ENCODE results near the gene MAG.

Gene MAG

GRCh38 chr19:35348911-35349611 lies 57.1 kb downstream of the MAG start:
- Histone ChIP-seq H3K4me3 (ENCODE audit: low read length) (no peak overlapping the region), H3K9ac (ENCODE audit: low read length) (no peak overlapping the region), H3K9me3 (ENCODE audit: control insufficient read depth, low read length) (no peaks in the 10 kb centered on the region), H3K27me3 (ENCODE audit: control insufficient read depth, insufficient read depth, low read length) (peaks cover 8% of the 10 kb centered on the region), H3K4me1 (ENCODE audit: control insufficient read depth, insufficient read depth, low read length) (no peaks in the 10 kb centered on the region), H3K36me3 (ENCODE audit: control insufficient read depth, insufficient read depth, low read length) (no peaks in the 10 kb centered on the region)

GRCh38 chr19:35349614-35350521 lies 57.9 kb downstream of the MAG start:
- H3K36me3 ChIP-seq (ENCODE audit: control insufficient read depth, insufficient read depth, low read length): no peaks in the 10 kb centered on the region
- no peak overlapping the region for H3K4me3 ChIP-seq (ENCODE audit: low read length)
- H3K4me1 ChIP-seq (ENCODE audit: control insufficient read depth, insufficient read depth, low read length): no peaks in the 10 kb centered on the region
- H3K9me3 ChIP-seq (ENCODE audit: control insufficient read depth, low read length): no peaks in the 10 kb centered on the region
- peaks cover 3% of the 10 kb centered on the region for H3K27me3 ChIP-seq (ENCODE audit: control insufficient read depth, insufficient read depth, low read length)
- no peak overlapping the region for H3K9ac ChIP-seq (ENCODE audit: low read length)

GRCh38 chr19:35350591-35350990 lies 58.6 kb downstream of the MAG start:
- Histone ChIP-seq H3K9ac (ENCODE audit: low read length) (no peak overlapping the region), H3K9me3 (ENCODE audit: control insufficient read depth, low read length) (no peaks in the 10 kb centered on the region), H3K27me3 (ENCODE audit: control insufficient read depth, insufficient read depth, low read length) (peaks cover 3% of the 10 kb centered on the region), H3K4me3 (ENCODE audit: low read length) (no peak overlapping the region), H3K36me3 (ENCODE audit: control insufficient read depth, insufficient read depth, low read length) (no peaks in the 10 kb centered on the region), H3K4me1 (ENCODE audit: control insufficient read depth, insufficient read depth, low read length) (no peaks in the 10 kb centered on the region)

GRCh38 chr19:35351411-35352176 lies 59.6 kb downstream of the MAG start:
- Histone ChIP-seq H3K36me3 (ENCODE audit: control insufficient read depth, insufficient read depth, low read length) (no peaks in the 10 kb centered on the region), H3K4me3 (ENCODE audit: low read length) (no peak overlapping the region), H3K9ac (ENCODE audit: low read length) (no peak overlapping the region), H3K27me3 (ENCODE audit: control insufficient read depth, insufficient read depth, low read length) (no peaks in the 10 kb centered on the region), H3K9me3 (ENCODE audit: control insufficient read depth, low read length) (no peaks in the 10 kb centered on the region), H3K4me1 (ENCODE audit: control insufficient read depth, insufficient read depth, low read length) (no peaks in the 10 kb centered on the region)

GRCh38 chr19:35352177-35352447 lies 60.2 kb downstream of the MAG start:
- Histone ChIP-seq H3K4me1 (ENCODE audit: control insufficient read depth, insufficient read depth, low read length) (no peaks in the 10 kb centered on the region), H3K27me3 (ENCODE audit: control insufficient read depth, insufficient read depth, low read length) (no peaks in the 10 kb centered on the region), H3K9me3 (ENCODE audit: control insufficient read depth, low read length) (no peaks in the 10 kb centered on the region), H3K36me3 (ENCODE audit: control insufficient read depth, insufficient read depth, low read length) (no peaks in the 10 kb centered on the region), H3K9ac (ENCODE audit: low read length) (no peak overlapping the region), H3K4me3 (ENCODE audit: low read length) (no peak overlapping the region)

- Histone ChIP-seq H3K9me3 (ENCODE audit: control insufficient read depth, low read length) (no peaks in the 10 kb centered on the region), H3K36me3 (ENCODE audit: control insufficient read depth, insufficient read depth, low read length) (no peaks in the 10 kb centered on the region), H3K4me1 (ENCODE audit: control insufficient read depth, insufficient read depth, low read length) (peaks cover 5% of the 10 kb centered on the region), H3K27me3 (ENCODE audit: control insufficient read depth, insufficient read depth, low read length) (no peaks in the 10 kb centered on the region), H3K4me3 (ENCODE audit: low read length) (no peak overlapping the region), H3K9ac (ENCODE audit: low read length) (no peak overlapping the region)
Measured at GRCh38 chr19:35352448-35353304, 60.7 kb downstream of the MAG start.

GRCh38 chr19:35353635-35354034 lies 61.7 kb downstream of the MAG start:
- peak overlapping the region; percentile 12 for H3K9ac ChIP-seq (ENCODE audit: low read length)
- H3K27me3 ChIP-seq (ENCODE audit: control insufficient read depth, insufficient read depth, low read length): no peaks in the 10 kb centered on the region
- H3K9me3 ChIP-seq (ENCODE audit: control insufficient read depth, low read length): no peaks in the 10 kb centered on the region
- H3K4me1 ChIP-seq (ENCODE audit: control insufficient read depth, insufficient read depth, low read length): peaks cover 12% of the 10 kb centered on the region
- H3K4me3 ChIP-seq (ENCODE audit: low read length): no peak overlapping the region
- no peaks in the 10 kb centered on the region for H3K36me3 ChIP-seq (ENCODE audit: control insufficient read depth, insufficient read depth, low read length)

- no peaks in the 10 kb centered on the region for H3K27me3 ChIP-seq (ENCODE audit: control insufficient read depth, insufficient read depth, low read length)
- peaks cover 12% of the 10 kb centered on the region for H3K4me1 ChIP-seq (ENCODE audit: control insufficient read depth, insufficient read depth, low read length)
- no peaks in the 10 kb centered on the region for H3K36me3 ChIP-seq (ENCODE audit: control insufficient read depth, insufficient read depth, low read length)
- no peaks in the 10 kb centered on the region for H3K9me3 ChIP-seq (ENCODE audit: control insufficient read depth, low read length)
- no peak overlapping the region for H3K4me3 ChIP-seq (ENCODE audit: low read length)
- no peak overlapping the region for H3K9ac ChIP-seq (ENCODE audit: low read length)
Measured at GRCh38 chr19:35354898-35355297, 62.9 kb downstream of the MAG start.

- no peak overlapping the region for H3K9ac ChIP-seq (ENCODE audit: low read length)
- peaks cover 12% of the 10 kb centered on the region for H3K4me1 ChIP-seq (ENCODE audit: control insufficient read depth, insufficient read depth, low read length)
- H3K27me3 ChIP-seq (ENCODE audit: control insufficient read depth, insufficient read depth, low read length): no peaks in the 10 kb centered on the region
- H3K9me3 ChIP-seq (ENCODE audit: control insufficient read depth, low read length): no peaks in the 10 kb centered on the region
- no peaks in the 10 kb centered on the region for H3K36me3 ChIP-seq (ENCODE audit: control insufficient read depth, insufficient read depth, low read length)
- no peak overlapping the region for H3K4me3 ChIP-seq (ENCODE audit: low read length)
Measured at GRCh38 chr19:35355791-35356460, 64.0 kb downstream of the MAG start.

- no peaks in the 10 kb centered on the region for H3K36me3 ChIP-seq (ENCODE audit: control insufficient read depth, insufficient read depth, low read length)
- no peak within 1 kb of the TSS for H3K9ac ChIP-seq (ENCODE audit: low read length)
- H3K4me3 ChIP-seq (ENCODE audit: low read length): no peak within 1 kb of the TSS
- H3K27me3 ChIP-seq (ENCODE audit: control insufficient read depth, insufficient read depth, low read length): no peaks in the 10 kb centered on the region
- H3K9me3 ChIP-seq (ENCODE audit: control insufficient read depth, low read length): no peaks in the 10 kb centered on the region
- peaks cover 12% of the 10 kb centered on the region for H3K4me1 ChIP-seq (ENCODE audit: control insufficient read depth, insufficient read depth, low read length)
Measured at GRCh38 chr19:35357867-35358573, 66.1 kb downstream of the MAG start, which contains the start of gene FFAR3. FFAR3 (plus strand) TSS chr19:35358460; CDS start chr19:35358891, 431 bp downstream.

All from mucosa of stomach (tissue), 1 donor.